Measurements from ENCODE around the gene HLA-DRB1. TPM values are rescaled to one million over a fixed set of nuclear protein-coding genes. Genes with fewer than 3 reads are reported as not detected.
"Not testable (repeated sequence)": the region's sequence is repeated elsewhere in the genome, so short reads cannot be mapped to it uniquely, and the experiment has no call there.

Gene HLA-DRB1
- polyA plus RNA-seq, 1 experiment = not detected

DNA sequence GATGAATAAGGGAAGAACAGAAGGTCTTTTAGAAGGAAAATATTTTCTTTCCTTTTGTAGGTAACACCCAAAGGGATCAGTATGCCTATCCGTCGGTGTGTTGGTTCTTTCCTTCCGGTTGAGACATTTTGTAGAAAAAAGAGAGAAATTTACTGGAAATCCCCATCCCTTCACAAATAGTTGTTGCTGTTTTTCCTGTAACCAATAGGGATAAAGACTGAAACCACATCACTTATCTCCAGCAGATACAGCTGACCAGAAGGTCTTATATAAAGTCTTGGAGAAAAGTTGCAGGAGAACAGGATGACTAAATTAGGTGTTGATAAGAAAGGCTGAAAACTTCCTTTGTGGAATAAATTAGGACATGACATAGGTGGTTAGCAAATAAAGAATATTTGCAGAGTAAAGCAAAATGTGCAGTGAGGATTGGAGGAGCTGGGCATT lies 14.8 kb upstream of the HLA-DRB1 start:
- Histone ChIP-seq H3K4me3 (ENCODE audit: low read depth, low read length) (no peak overlapping the region), H3K27me3 (ENCODE audit: control insufficient read depth, insufficient read depth, low read length) (no peaks in the 10 kb centered on the region), H3K36me3 (ENCODE audit: control insufficient read depth, insufficient read depth, low read length) (no peaks in the 10 kb centered on the region)
- ChIA-PET POLR2A (no interaction called here), CTCF (no interaction called here)
- DNase-seq (ENCODE audit: low read depth) = no peak
- no peak for TF ChIP-seq CTCF (IDR thresholded peaks at IDR 0.05; ENCODE audit: insufficient read depth, low read depth, low read length)

DNA sequence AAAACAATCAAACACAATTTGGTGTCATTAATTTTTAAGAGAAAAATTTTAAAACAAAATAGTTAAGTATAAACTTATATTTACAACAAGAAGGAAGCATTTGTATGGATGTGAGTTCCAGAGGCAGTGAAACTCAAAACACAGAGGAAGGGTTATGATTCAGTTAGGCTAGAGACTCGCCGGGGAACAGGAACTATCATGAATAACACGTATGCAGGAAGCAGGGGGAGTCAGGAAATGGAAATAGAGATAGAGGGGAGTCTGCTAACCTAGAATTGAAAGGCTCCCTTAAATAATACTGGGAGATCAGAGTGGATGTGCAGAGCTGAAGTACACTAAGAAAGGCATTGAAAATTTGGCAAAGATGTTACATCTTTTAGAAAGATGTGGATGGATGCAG lies 14.2 kb upstream of the HLA-DRB1 start:
- Histone ChIP-seq H3K36me3 (ENCODE audit: control insufficient read depth, insufficient read depth, low read length) (no peaks in the 10 kb centered on the region), H3K27me3 (ENCODE audit: control insufficient read depth, insufficient read depth, low read length) (no peaks in the 10 kb centered on the region), H3K4me3 (ENCODE audit: low read depth, low read length) (no peak overlapping the region)
- ChIA-PET POLR2A (no interaction called here), CTCF (no interaction called here)
- TF ChIP-seq CTCF (IDR thresholded peaks at IDR 0.05; ENCODE audit: insufficient read depth, low read depth, low read length) = no peak
- DNase-seq (ENCODE audit: low read depth) = no peak

DNA sequence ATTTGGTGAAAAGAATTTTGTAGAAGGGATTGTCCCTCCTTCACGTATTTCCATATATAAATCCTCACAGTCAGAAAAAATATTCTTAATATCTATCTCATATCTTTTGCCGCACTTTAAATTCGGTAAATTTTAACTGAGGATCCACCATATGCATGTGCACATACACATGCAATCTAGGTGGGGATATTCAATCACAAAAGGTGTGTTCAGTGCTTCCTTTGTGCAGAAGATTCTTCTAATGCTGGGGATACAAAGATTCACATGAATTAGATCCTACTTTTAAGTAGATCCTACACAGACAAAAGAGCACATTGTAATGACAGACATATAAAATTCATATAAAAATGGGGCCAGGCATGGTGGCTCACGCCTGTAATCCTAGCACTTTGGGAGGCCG lies 13.6 kb upstream of the HLA-DRB1 start:
- no peak for TF ChIP-seq CTCF (IDR thresholded peaks at IDR 0.05; ENCODE audit: insufficient read depth, low read depth, low read length)
- CTCF ChIA-PET = no interaction called here
- Histone ChIP-seq H3K4me3 (ENCODE audit: low read depth, low read length) (no peak overlapping the region), H3K27me3 (ENCODE audit: control insufficient read depth, insufficient read depth, low read length) (no peaks in the 10 kb centered on the region), H3K36me3 (ENCODE audit: control insufficient read depth, insufficient read depth, low read length) (no peaks in the 10 kb centered on the region)
- POLR2A ChIA-PET = no interaction called here
- no peak for DNase-seq (ENCODE audit: low read depth)

GRCh38 chr6:32602383-32602782 lies 12.7 kb upstream of the HLA-DRB1 start:
- no peaks in the 10 kb centered on the region for H3K36me3 ChIP-seq (ENCODE audit: control insufficient read depth, insufficient read depth, low read length)
- H3K27me3 ChIP-seq (ENCODE audit: control insufficient read depth, insufficient read depth, low read length) = no peaks in the 10 kb centered on the region
- ChIA-PET CTCF (no interaction called here), POLR2A (no interaction called here)
- no peak for TF ChIP-seq CTCF (IDR thresholded peaks at IDR 0.05; ENCODE audit: insufficient read depth, low read depth, low read length)
- H3K4me3 ChIP-seq (ENCODE audit: low read depth, low read length) = no peak overlapping the region
- no peak for DNase-seq (ENCODE audit: low read depth)

DNA sequence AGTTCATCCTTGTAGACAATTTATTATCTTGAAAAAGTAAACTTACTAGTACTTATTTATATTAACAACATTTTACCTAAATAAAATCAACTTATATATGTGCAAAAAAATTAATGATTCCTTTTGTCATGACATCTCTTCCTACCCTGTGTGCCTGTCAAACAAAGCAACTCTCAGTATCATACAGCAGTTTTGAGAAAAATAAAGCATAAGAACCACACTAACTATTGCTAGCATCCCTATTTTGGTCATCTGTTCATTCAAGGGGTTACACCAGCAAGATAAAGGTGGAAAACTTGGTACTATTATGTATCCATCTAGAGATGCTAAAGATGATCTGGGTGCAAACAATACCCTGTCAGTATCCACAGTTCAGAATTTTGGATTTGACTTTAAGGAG lies 7.4 kb upstream of the HLA-DRB1 start:
- Histone ChIP-seq H3K36me3 (ENCODE audit: control insufficient read depth, insufficient read depth, low read length) (no peaks in the 10 kb centered on the region), H3K4me3 (ENCODE audit: low read depth, low read length) (no peak overlapping the region), H3K27me3 (ENCODE audit: control insufficient read depth, insufficient read depth, low read length) (no peaks in the 10 kb centered on the region)
- CTCF ChIA-PET = interaction anchor here (1.0 kb wide), 1 partner anchor 36 kb away, joined by 3 read pairs; no protein-coding TSS in a partner anchor
- POLR2A ChIA-PET = no interaction called here
- TF ChIP-seq CTCF (IDR thresholded peaks at IDR 0.05; ENCODE audit: insufficient read depth, low read depth, low read length) = no peak
- no peak for DNase-seq (ENCODE audit: low read depth)

GRCh38 chr6:32590713-32591112 lies 1.1 kb upstream of the HLA-DRB1 start:
- POLR2A ChIA-PET; H3K4me3 ChIP-seq (ENCODE audit: low read depth, low read length); H3K27me3 ChIP-seq (ENCODE audit: control insufficient read depth, insufficient read depth, low read length); CTCF ChIA-PET; H3K36me3 ChIP-seq (ENCODE audit: control insufficient read depth, insufficient read depth, low read length); DNase-seq (ENCODE audit: low read depth): not testable (repeated sequence)
